Putamen (tissue), 1 donor: ENCODE measurements around the gene DPPA3.
"Not testable (repeated sequence)": the region's sequence is repeated elsewhere in the genome, so short reads cannot be mapped to it uniquely, and the experiment has no call there.

Source experiments
- DNase-seq: peaks from one replicate; pipeline ENCODE4 v3.0.0-alpha.2; 2016; ENCODE audit warnings: low spot score

Gene DPPA3

GRCh38 chr12:7711133-7711532 is at the start of gene DPPA3:
DPPA3 (plus strand) TSS chr12:7711433; CDS start chr12:7711571, 138 bp downstream.
- no peak for DNase-seq

- DNase-seq = no peak
These were observed 49.5 kb upstream of the DPPA3 start for GRCh38 chr12:7661741-7662140.

- no peak for DNase-seq
These were observed 44.6 kb upstream of the DPPA3 start for GRCh38 chr12:7666595-7666994.

- DNase-seq = no peak
These were observed 44.1 kb upstream of the DPPA3 start for GRCh38 chr12:7667125-7667524.

- no peak for DNase-seq
These were observed 43.1 kb upstream of the DPPA3 start for GRCh38 chr12:7668171-7668570.

GRCh38 chr12:7675455-7675854 is 35.8 kb upstream of the DPPA3 start:
- not testable (repeated sequence) for DNase-seq

- DNase-seq = not testable (repeated sequence)
These were observed 33.8 kb upstream of the DPPA3 start for GRCh38 chr12:7677432-7677888.

- DNase-seq = no peak
These were observed 32.5 kb upstream of the DPPA3 start for GRCh38 chr12:7678744-7679143.

- no peak for DNase-seq
These were observed 31.8 kb upstream of the DPPA3 start for GRCh38 chr12:7679251-7680045.

- DNase-seq = no peak
These were observed 29.7 kb upstream of the DPPA3 start for GRCh38 chr12:7681535-7681934.

- no peak for DNase-seq
These were observed 17.4 kb upstream of the DPPA3 start for GRCh38 chr12:7693793-7694192.

- DNase-seq = no peak
These were observed 16.5 kb upstream of the DPPA3 start for GRCh38 chr12:7694556-7695236.

GRCh38 chr12:7695237-7695560 is 16.0 kb upstream of the DPPA3 start:
- no peak for DNase-seq

- DNase-seq = no peak
These were observed 15.6 kb upstream of the DPPA3 start, which contains the start of gene GDF3 for GRCh38 chr12:7695566-7696197. GDF3 (minus strand) TSS chr12:7695775; CDS start chr12:7695728, 47 bp downstream.

GRCh38 chr12:7705846-7706245 is 5.4 kb upstream of the DPPA3 start:
- DNase-seq = no peak

- DNase-seq = no peak
These were observed 1.1 kb upstream of the DPPA3 start for GRCh38 chr12:7709969-7710675.

GRCh38 chr12:7712841-7713442 is 1.7 kb downstream of the DPPA3 start:
- DNase-seq = no peak

GRCh38 chr12:7716381-7716780 is 5.1 kb downstream of the DPPA3 start:
- DNase-seq = no peak

- no peak for DNase-seq
These were observed 8.9 kb downstream of the DPPA3 start for GRCh38 chr12:7719946-7720730.

GRCh38 chr12:7723926-7724325 is 12.7 kb downstream of the DPPA3 start:
- no peak for DNase-seq

- no peak for DNase-seq
These were observed 18.5 kb downstream of the DPPA3 start for GRCh38 chr12:7729746-7730145.
